ENCODE data around the gene ZNF280C.

DNA sequence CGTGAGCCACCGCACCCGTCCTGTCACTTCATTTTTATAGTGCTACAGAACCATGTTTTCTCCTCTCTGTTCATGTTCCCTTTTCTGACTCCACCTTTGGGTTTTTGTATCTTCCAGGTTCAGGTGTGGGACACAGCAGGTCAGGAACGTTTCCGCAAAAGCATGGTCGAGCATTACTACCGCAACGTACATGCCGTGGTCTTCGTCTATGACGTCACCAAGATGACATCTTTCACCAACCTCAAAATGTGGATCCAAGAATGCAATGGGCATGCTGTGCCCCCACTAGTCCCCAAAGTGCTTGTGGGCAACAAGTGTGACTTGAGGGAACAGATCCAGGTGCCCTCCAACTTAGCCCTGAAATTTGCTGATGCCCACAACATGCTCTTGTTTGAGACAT, 84.5 kb downstream of the ZNF280C start:
- TF ChIP-seq, protein P1, sequence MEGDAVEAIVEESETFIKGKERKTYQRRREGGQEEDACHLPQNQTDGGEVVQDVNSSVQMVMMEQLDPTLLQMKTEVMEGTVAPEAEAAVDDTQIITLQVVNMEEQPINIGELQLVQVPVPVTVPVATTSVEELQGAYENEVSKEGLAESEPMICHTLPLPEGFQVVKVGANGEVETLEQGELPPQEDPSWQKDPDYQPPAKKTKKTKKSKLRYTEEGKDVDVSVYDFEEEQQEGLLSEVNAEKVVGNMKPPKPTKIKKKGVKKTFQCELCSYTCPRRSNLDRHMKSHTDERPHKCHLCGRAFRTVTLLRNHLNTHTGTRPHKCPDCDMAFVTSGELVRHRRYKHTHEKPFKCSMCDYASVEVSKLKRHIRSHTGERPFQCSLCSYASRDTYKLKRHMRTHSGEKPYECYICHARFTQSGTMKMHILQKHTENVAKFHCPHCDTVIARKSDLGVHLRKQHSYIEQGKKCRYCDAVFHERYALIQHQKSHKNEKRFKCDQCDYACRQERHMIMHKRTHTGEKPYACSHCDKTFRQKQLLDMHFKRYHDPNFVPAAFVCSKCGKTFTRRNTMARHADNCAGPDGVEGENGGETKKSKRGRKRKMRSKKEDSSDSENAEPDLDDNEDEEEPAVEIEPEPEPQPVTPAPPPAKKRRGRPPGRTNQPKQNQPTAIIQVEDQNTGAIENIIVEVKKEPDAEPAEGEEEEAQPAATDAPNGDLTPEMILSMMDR (conservative IDR thresholded peaks at IDR 0.05; ENCODE audit: low read depth, low read length): no peak
- TF ChIP-seq EZH2 (IDR thresholded peaks at IDR 0.05; ENCODE audit: borderline replicate concordance, low read depth, low read length, poor library complexity, severe bottlenecking): no peak
